ENCODE results near the gene NCS1. TPM values are rescaled to one million over a fixed set of nuclear protein-coding genes. Genes with fewer than 3 reads are reported as not detected.

NCS1 gene
- total and polyA plus RNA-seq, 12 donors, result 4.0 to 87.6 (median 34.3) TPM

DNA sequence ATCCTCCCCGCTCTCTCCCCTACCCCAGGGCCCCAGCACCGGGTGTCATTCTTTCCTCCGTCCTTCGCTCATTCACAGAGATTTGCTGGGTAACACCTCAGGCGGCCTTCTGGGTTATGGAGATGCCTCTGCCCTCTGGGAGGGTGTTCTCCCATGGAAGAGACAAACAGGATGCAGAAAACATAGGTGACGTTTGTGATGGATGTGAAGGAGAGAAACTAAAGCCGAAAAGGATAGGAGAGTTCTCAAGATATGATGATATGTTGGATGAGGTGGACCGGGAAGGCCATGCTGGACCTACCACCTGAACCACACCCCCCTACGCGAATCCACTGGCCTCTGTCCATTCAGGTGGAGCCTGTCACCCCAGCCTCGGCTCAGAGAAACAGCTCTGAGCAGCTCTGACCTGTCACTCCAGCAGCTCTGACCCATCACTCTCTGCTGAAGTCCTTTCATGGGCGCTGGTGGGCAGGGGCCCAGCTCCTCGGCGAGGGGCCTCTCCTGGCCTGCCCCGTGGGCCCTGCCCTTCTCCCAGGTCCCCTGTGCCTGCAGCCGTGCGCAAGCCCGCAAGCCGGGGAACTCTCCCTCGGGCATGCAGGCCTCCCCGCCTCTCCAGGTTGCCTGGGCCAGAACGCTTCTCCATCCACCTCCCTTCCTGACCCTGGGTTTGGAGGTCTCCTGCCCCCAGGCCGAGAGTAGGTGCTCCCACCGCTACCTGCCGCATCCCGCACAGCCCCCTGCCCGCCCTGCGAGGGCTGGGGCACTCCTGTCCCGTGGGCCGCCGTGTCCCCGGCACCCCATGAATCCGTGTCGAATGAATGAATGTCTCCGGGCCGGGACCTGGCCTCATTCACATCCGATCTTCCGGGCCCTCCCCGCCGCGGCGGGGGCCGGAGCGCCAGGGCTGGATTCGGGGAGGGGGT, 717 bp upstream of the NCS1 start:
- H3K4me1 ChIP-seq (replicated peaks in 1 of 2), result peaks cover 8 to 15% of the 10 kb centered on the region in 2 donors
- intact Hi-C loops (cut with DNase I), result no loop called here
- H3K27me3 ChIP-seq, result no peaks in the 10 kb centered on the region
- peak in 1 of 7 donors; percentile 57 for DNase-seq
- H3K9me3 ChIP-seq (replicated peaks in 1 of 3), result no peaks in the 10 kb centered on the region
- H3K36me3 ChIP-seq (replicated peaks in 1 of 2), result no peaks in the 10 kb centered on the region
- TF ChIP-seq, protein P1, sequence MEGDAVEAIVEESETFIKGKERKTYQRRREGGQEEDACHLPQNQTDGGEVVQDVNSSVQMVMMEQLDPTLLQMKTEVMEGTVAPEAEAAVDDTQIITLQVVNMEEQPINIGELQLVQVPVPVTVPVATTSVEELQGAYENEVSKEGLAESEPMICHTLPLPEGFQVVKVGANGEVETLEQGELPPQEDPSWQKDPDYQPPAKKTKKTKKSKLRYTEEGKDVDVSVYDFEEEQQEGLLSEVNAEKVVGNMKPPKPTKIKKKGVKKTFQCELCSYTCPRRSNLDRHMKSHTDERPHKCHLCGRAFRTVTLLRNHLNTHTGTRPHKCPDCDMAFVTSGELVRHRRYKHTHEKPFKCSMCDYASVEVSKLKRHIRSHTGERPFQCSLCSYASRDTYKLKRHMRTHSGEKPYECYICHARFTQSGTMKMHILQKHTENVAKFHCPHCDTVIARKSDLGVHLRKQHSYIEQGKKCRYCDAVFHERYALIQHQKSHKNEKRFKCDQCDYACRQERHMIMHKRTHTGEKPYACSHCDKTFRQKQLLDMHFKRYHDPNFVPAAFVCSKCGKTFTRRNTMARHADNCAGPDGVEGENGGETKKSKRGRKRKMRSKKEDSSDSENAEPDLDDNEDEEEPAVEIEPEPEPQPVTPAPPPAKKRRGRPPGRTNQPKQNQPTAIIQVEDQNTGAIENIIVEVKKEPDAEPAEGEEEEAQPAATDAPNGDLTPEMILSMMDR (IDR thresholded peaks at IDR 0.05), result no peak
- no peak for TF ChIP-seq POLR2A (IDR thresholded peaks at IDR 0.05)
- H3K4me3 ChIP-seq, result peak overlapping the region in 2 of 4 donors; percentile 19 to 74
- WGBS, 4 donors, result 39 to 76% (median 47%) methylated on average over 15 to 45 of the region's 45 CpGs
- peak overlapping the region in 2 of 5 donors; percentile 52 to 63 for H3K27ac ChIP-seq

DNA sequence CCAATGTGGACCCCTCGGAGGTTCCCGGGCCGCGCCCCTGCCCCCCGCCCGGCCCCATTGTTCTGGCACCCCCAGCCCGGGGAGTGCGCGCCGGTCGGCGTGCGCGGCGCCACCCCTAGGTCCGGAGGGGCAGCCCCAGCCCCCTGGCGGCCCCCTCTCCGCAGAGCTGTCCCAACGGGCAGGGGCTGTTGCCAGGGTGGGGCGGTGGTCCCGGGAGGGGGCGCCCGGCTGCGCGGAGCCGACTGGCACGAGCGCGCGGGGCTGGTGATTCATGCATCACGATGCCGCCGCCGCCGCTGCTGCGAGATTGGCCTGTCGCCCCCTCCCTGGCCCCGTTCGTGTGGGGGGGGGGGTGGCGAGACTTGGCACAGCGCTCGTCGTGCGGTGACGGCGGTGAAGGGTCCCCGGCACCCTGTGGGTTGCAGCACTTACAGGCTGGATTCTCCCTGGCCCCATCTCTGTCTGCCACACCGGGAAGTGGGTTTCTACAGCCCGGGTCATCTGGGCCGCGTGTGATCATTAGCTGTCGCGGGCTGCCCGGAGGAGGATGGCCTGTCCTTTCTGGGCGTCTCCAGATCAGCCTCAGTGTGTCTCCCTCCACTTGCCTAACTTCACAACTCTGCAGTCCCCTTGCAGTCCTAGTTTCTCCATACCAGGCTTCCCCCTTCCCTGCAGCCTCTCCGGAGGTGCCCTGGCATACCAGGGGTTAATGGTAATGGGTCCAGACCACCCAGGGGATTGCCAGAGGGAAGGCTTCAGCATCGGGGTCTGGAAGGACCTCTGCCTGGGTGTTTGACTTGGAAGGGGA, 858 bp downstream of the NCS1 start:
- 1 to 4% (median 2%) methylated on average over 9 to 57 of the region's 57 CpGs; no CpG with 5 or more reads in 1 of the 4 donors for WGBS, 4 donors
- H3K4me3 ChIP-seq, result peak overlapping the region in 3 of 4 donors; percentile 56 to 80 (median 56)
- peaks cover 8 to 22% of the 10 kb centered on the region in 2 donors for H3K4me1 ChIP-seq (replicated peaks in 1 of 2)
- H3K27me3 ChIP-seq, result no peaks in the 10 kb centered on the region
- no peaks in the 10 kb centered on the region for H3K36me3 ChIP-seq (replicated peaks in 1 of 2)
- peak in 1 of 2 donors; percentile 25 for TF ChIP-seq POLR2A (IDR thresholded peaks at IDR 0.05)
- TF ChIP-seq, protein P1 (IDR thresholded peaks at IDR 0.05), result peak in 1 of 6 experiments; percentile 14
- H3K9me3 ChIP-seq (replicated peaks in 1 of 3), result no peaks in the 10 kb centered on the region
- H3K27ac ChIP-seq, result peak overlapping the region in 4 of 5 donors; percentile 33 to 80 (median 76)
- DNase-seq, result peak in 5 of 7 donors; percentile 62 to 74 (median 68)
- intact Hi-C loops (cut with DNase I), result no loop called here

GRCh38 chr9:130173666-130173983, 1.4 kb downstream of the NCS1 start:
- intact Hi-C loops (cut with DNase I), result no loop called here
- no peaks in the 10 kb centered on the region for H3K27me3 ChIP-seq
- TF ChIP-seq, protein P1 (IDR thresholded peaks at IDR 0.05), result no peak
- TF ChIP-seq POLR2A (IDR thresholded peaks at IDR 0.05), result no peak
- H3K27ac ChIP-seq, result peak overlapping the region in 3 of 5 donors; percentile 74 to 80 (median 79)
- no peaks in the 10 kb centered on the region for H3K9me3 ChIP-seq (replicated peaks in 1 of 3)
- 59 to 63% (median 61%) methylated on average over 5 to 9 of the region's 9 CpGs for WGBS, 4 donors
- H3K4me1 ChIP-seq (replicated peaks in 1 of 2), result peaks cover 8 to 26% of the 10 kb centered on the region in 2 donors
- DNase-seq, result peak in 1 of 7 donors; percentile 57
- peak overlapping the region in 1 of 4 donors; percentile 80 for H3K4me3 ChIP-seq
- H3K36me3 ChIP-seq (replicated peaks in 1 of 2), result no peaks in the 10 kb centered on the region

DNA sequence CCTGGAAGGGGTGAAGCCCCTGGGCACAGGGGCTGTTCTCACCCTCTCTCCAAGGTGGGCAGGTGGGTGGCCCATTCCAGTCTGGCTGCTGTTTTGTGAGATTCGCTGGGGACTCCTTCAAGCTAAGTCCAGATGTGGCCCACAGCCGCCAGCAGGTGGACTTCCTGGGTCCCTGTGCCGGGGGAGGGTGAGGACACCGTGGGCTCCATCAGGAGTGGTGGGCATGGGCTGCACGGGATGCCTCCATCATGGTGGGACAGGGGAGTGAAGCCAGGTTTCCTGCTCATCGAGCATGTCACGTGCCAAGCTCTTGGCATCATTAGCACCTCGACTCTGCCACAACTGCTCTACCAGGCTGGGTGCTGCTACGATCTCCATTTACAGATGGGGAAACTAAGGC, 1.8 kb downstream of the NCS1 start:
- peak overlapping the region in 2 of 5 donors; percentile 79 to 80 for H3K27ac ChIP-seq
- no peaks in the 10 kb centered on the region for H3K27me3 ChIP-seq
- peaks cover 8 to 26% of the 10 kb centered on the region in 2 donors for H3K4me1 ChIP-seq (replicated peaks in 1 of 2)
- intact Hi-C loops (cut with DNase I), result no loop called here
- DNase-seq, result no peak
- no peak for TF ChIP-seq POLR2A (IDR thresholded peaks at IDR 0.05)
- TF ChIP-seq, protein P1 (IDR thresholded peaks at IDR 0.05), result no peak
- H3K36me3 ChIP-seq (replicated peaks in 1 of 2), result no peaks in the 10 kb centered on the region
- 92 to 94% (median 93%) methylated on average over 3 to 9 of the region's 9 CpGs; no CpG with 5 or more reads in 1 of the 4 donors for WGBS, 4 donors
- peak overlapping the region in 1 of 4 donors; percentile 80 for H3K4me3 ChIP-seq
- H3K9me3 ChIP-seq (replicated peaks in 1 of 3), result no peaks in the 10 kb centered on the region
